ENCODE measurements around the gene LAMC1.

Gene LAMC1

GRCh38 chr1:183165456-183165855 is 142.2 kb downstream of the LAMC1 start:
- TF ChIP-seq CTCF (IDR thresholded peaks at IDR 0.05; ENCODE audit: low read depth, low read length), result no peak
- DNase-seq (ENCODE audit: extremely low read depth, low read depth), result no peak

GRCh38 chr1:183166454-183166853 is 143.2 kb downstream of the LAMC1 start:
- no peak for DNase-seq (ENCODE audit: extremely low read depth, low read depth)
- TF ChIP-seq CTCF (IDR thresholded peaks at IDR 0.05; ENCODE audit: low read depth, low read length), result no peak

GRCh38 chr1:183167676-183168075 is 144.5 kb downstream of the LAMC1 start:
- DNase-seq (ENCODE audit: extremely low read depth, low read depth), result no peak
- no peak for TF ChIP-seq CTCF (IDR thresholded peaks at IDR 0.05; ENCODE audit: low read depth, low read length)

GRCh38 chr1:183168308-183168707 is 145.1 kb downstream of the LAMC1 start:
- DNase-seq (ENCODE audit: extremely low read depth, low read depth), result no peak
- no peak for TF ChIP-seq CTCF (IDR thresholded peaks at IDR 0.05; ENCODE audit: low read depth, low read length)

GRCh38 chr1:183173828-183174227 is 150.6 kb downstream of the LAMC1 start:
- DNase-seq (ENCODE audit: extremely low read depth, low read depth), result no peak
- TF ChIP-seq CTCF (IDR thresholded peaks at IDR 0.05; ENCODE audit: low read depth, low read length), result no peak

- DNase-seq (ENCODE audit: extremely low read depth, low read depth), result no peak
- TF ChIP-seq CTCF (IDR thresholded peaks at IDR 0.05; ENCODE audit: low read depth, low read length), result no peak
Measured at GRCh38 chr1:183175631-183176030, 152.4 kb downstream of the LAMC1 start.

GRCh38 chr1:183178545-183178944 is 155.3 kb downstream of the LAMC1 start:
- no peak for DNase-seq (ENCODE audit: extremely low read depth, low read depth)
- no peak for TF ChIP-seq CTCF (IDR thresholded peaks at IDR 0.05; ENCODE audit: low read depth, low read length)

All from AG09319 (cell line).